ENCODE data around the gene SNX6.

DNA sequence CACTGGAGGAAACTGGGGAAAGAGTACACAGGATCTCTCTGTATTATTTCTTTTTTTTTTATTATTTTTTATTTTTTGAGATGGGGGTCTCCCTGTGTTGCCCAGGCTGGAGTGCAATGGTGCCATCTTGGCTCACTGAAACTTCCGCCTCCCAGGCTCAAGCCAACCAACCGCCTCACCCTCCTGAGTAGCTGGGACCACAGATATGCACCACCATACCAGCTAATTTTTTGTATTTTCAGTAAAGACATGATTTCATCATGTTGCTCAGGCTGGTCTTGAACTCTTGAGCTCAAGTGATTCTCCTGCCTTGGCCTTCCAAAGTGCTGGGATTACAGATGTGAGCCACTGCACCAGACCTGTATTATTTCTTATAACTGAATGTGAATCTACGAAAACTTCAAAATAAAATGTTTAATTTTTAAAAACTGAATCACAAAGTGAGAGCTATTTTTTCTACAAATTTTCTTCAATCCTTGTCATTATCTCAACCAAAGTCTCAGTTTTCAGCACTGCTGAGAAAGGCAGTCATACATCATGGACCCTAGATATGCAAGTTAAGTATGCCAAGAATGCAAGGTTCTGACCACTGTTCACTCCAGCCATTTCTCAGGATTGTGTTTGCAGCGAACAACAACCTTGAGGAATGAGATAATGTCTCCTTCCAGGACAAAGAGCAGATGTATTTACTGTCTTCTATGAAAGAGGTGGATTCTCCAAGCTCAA is 92.8 kb downstream of the SNX6 start:
- no peak for TF ChIP-seq CEBPB (IDR thresholded peaks at IDR 0.05)
- no peak for TF ChIP-seq EP300 (IDR thresholded peaks at IDR 0.05; ENCODE audit: borderline replicate concordance)
- TF ChIP-seq YY1 (IDR thresholded peaks at IDR 0.05; ENCODE audit: low read depth): no peak
- TF ChIP-seq TCF12 (IDR thresholded peaks at IDR 0.05; ENCODE audit: low read depth): no peak
- TF ChIP-seq FOXM1 (IDR thresholded peaks at IDR 0.05; ENCODE audit: borderline replicate concordance, low read depth): no peak
- TF ChIP-seq CREB1 (IDR thresholded peaks at IDR 0.05; ENCODE audit: low read depth): no peak
- TF ChIP-seq RAD21 (IDR thresholded peaks at IDR 0.05; ENCODE audit: low read depth): no peak
- no peak for TF ChIP-seq EGR1 (IDR thresholded peaks at IDR 0.05)
- TF ChIP-seq TAF1 (IDR thresholded peaks at IDR 0.05; ENCODE audit: low read depth): no peak
- no peak for TF ChIP-seq ZBTB7A (IDR thresholded peaks at IDR 0.05; ENCODE audit: low read depth)
- TF ChIP-seq MAX (IDR thresholded peaks at IDR 0.05): no peak

All from Ishikawa (cell line).